Stimulated activated CD8-positive, alpha-beta memory T cell treated with anti-CD3 and anti-CD28 coated beads, Interleukin-7, amount 100 ng/mL, for 48 hours (primary cell): ENCODE measurements around the gene COL4A5.

Experiments
- DNase-seq, 2 donors: peaks; one replicate each; pipeline ENCODE4 v3.0.0-alpha.2; 2020; ENCODE audit warnings: low read depth in 1 of 2; ENCODE audit errors: extremely low read depth in 1 of 2

The COL4A5 gene

GRCh38 chrX:108614616-108615015, 175.0 kb downstream of the COL4A5 start:
- DNase-seq, result no peak

GRCh38 chrX:108640817-108641216, 201.2 kb downstream of the COL4A5 start:
- DNase-seq, result no peak

- DNase-seq, result no peak
Observed at GRCh38 chrX:108641589-108642272, 202.1 kb downstream of the COL4A5 start.

- no peak for DNase-seq
Observed at GRCh38 chrX:108642273-108642628, 202.6 kb downstream of the COL4A5 start.

GRCh38 chrX:108664701-108665100, 225.1 kb downstream of the COL4A5 start:
- no peak for DNase-seq

- no peak for DNase-seq
Observed at GRCh38 chrX:108666101-108666500, 226.5 kb downstream of the COL4A5 start.

GRCh38 chrX:108671526-108671925, 231.9 kb downstream of the COL4A5 start:
- DNase-seq, result no peak

GRCh38 chrX:108696690-108697089, 257.1 kb downstream of the COL4A5 start:
- DNase-seq, result no peak

DNA sequence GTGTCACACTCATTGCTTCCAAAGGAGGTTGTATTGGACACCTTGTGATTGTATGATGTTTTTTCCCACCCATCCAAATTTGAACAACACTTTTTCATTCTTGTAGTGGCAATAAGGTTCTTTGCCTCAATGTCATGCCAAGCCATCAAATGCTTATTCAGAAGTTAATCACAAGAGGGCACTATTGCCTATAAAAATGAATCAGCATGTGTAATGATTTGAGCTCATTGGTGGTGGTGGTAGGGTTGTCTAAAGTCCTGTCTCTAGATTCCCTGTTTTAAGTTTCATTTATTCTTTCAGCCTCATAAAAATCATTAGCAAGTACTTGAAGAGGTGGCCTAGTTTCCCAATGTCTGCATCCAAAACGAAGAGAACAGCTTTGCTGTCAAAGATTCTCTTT, 259.7 kb downstream of the COL4A5 start:
- no peak for DNase-seq

GRCh38 chrX:108701633-108702032, 262.0 kb downstream of the COL4A5 start:
- DNase-seq, result no peak

GRCh38 chrX:108702530-108702929, 262.9 kb downstream of the COL4A5 start:
- no peak for DNase-seq

GRCh38 chrX:108704839-108705238, 265.2 kb downstream of the COL4A5 start:
- DNase-seq, result no peak

- DNase-seq, result no peak
Observed at GRCh38 chrX:108712886-108713285, 273.2 kb downstream of the COL4A5 start.

- no peak for DNase-seq
Observed at GRCh38 chrX:108722561-108722960, 282.9 kb downstream of the COL4A5 start.

DNA sequence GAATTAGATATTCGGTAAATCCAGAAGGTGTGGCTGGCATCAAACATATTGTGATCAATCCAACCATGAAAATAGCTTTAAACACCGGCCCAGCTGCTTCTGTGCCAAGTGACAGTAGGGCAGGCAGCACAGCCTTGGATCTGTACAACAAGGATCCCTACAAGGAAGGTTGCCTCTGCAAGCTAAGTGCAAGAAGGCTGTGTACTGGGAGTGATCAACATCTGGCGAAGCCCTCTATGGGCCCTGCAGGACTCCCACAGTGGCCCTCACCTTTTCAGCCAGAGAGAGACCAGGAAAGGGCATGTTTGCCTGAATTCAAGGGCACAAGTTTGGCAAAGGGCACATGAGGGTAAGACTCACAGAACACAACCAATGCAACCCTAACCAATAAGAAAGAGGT, 287.1 kb downstream of the COL4A5 start:
- no peak for DNase-seq

GRCh38 chrX:108731153-108731552, 291.5 kb downstream of the COL4A5 start:
- no peak for DNase-seq

GRCh38 chrX:108732630-108733321, 293.1 kb downstream of the COL4A5 start:
- no peak for DNase-seq

- no peak for DNase-seq
Observed at GRCh38 chrX:108734426-108734825, 294.8 kb downstream of the COL4A5 start.

DNA sequence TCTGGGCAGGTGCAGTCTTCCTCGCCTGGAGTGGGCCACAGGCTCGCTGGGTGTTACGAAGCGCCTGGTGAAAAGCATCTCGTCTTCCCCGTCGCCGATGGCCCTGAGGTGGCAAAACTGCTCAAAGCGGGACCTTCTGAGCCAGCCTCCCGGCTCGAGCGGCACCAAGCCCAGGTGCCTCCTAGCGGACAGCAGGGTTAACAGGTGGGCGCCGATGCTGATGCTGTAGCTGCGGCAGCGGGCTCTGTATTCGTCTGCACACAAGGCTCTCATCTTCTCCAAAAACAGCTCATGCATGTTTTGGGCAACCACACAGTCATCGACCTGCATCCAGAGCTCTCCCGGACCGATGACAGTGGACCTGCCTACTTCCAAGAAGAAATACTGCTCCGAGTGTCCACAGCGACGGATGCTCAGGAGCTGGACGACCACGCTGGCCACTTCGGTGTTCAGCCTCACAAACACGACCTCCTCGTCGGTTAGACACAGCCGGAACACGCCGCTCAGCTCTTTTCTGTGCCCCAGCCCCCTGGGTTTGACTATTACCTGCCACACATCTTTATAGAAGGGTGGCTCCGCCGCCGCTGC, 295.5 kb downstream of the COL4A5 start:
- no peak for DNase-seq

DNA sequence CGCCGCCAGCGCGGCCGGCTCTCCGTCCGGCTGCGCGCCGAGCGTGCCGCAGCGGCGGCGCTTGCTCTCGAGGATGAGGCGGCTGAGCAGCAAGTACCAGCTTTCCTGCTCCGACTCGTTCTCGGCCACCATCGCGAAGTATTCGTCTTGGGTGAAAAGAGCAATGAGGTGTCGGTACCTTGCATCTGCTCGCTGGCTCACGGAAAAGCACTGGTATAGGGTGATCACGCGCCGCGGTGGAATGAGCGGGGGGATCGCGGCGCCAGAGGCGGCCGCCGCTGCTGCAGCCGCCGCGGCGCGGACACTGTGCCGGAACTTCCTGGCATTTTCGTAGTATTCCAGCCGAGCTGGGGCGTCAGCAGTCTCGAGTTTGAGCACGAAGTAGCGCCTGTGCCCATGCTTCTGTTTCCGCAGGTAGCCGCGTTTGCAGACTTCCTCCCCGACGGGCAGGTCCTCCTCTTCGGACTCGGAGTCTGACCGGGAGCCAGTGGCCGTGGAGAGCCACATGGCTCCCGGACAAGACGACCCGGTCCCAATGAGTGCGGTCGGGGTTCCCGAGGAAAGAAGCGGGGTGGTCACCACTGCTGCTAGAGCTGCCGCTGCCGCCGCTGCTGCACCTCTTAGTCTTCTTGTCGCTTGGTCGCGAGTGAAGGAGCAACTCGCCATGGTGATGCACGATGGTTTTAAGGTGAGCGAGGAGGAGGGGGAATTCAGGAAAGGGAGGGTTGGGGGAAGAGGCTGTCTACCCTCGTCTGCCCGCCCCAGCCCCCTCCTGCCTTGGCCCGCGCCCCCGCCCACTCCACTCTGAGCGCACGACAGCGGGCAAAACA, 296.3 kb downstream of the COL4A5 start:
- DNase-seq, result no peak
